Activated CD8-positive, alpha-beta memory T cell treated with anti-CD3 and anti-CD28 coated beads for 36 hours (primary cell): ENCODE results near the gene FBXW12. TPM values are rescaled to one million over a fixed set of nuclear protein-coding genes. Genes with fewer than 3 reads are reported as not detected.

Experiments used
- CTCF ChIA-PET: fragments of 350-600 bp; sonication (Branson Sonifier 250); formaldehyde crosslinking; loops from one replicate; lab custom pipeline; 2021; ENCODE audit warnings: antibody characterized with exemption; lab: Charles Lee
- POLR2A ChIA-PET: fragments of 350-600 bp; sonication (Branson Sonifier 250); formaldehyde crosslinking; loops from one replicate; lab custom pipeline; 2021; ENCODE audit warnings: antibody characterized with exemption; lab: Charles Lee
- total RNA-seq, 2 experiments: library from RNA; stranded (reverse); gene quantifications; one replicate each; pipeline ENCODE4 v1.2.3, GENCODE V29; 2021

Gene FBXW12
- total RNA-seq, 2 experiments from 2014 or later = not detected

DNA sequence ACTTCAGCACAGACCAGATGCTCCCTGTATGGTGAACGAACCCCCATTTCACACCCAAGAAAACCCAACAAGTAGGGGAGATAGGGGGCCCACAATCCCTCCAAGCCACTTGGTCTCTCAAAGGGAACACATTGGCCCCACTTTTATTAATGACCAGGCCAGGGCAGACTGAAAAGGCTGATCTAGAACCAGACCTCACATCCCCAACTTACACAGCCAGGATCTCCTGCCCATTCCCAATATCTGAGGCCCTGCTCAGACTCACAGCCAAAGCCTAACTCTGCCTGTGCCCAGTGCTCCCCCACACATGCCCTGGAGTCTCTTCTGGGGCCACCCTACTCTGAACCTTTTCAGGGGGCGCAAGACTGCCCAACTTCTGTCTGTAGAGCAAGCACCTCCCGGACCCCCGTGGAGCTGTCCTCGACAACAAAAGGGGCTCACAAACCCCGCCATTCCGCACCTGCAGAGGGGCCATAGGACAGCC is 56.1 kb downstream of the FBXW12 start:
- POLR2A ChIA-PET = no interaction called here
- CTCF ChIA-PET = interaction anchor here (0.5 to 1.2 kb wide), 5 partner anchors 8 to 408 kb away, joined by 3 to 5 read pairs (median 4); no protein-coding TSS in a partner anchor

GRCh38 chr3:48428572-48429316 is 56.7 kb downstream of the FBXW12 start:
- ChIA-PET CTCF (interaction anchor here (0.5 to 1.1 kb wide), 3 partner anchors 28 to 183 kb away, joined by 3 to 4 read pairs (median 4); no protein-coding TSS in a partner anchor), POLR2A (no interaction called here)

DNA sequence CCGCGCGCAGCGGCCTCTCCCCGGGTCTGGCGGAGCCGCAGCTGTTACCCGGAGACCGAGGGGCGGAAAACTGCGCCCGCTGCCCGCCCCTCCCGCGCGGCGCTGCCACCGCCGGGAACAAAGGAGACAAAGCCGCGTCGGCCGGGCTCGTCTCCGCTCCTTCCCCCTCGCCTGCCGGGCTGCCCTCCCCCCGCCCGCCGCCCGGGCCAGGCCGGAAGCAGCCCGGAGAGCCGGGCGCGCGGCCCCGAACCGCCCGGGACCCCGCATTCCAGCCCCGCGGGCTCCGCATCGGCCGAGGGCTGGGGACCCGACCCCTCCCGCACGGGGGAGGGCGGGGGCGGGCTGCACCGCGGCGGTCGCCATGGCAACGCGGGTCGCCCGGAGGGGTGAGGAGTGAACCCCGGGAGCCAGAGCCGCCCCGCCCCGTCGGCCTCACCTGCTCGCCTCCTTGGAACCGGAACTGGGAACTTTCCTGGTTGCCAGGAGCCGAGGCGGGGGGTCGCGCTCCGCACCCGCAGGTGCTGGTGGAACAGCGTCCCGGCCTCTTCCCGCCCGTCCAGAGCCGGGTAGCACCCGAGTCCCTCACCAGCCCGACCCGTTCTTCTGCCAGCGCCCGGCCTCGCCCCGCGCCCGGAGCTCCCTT is 57.4 kb downstream of the FBXW12 start:
- CTCF ChIA-PET = interaction anchor here (0.9 to 1.3 kb wide), 2 partner anchors 21 to 156 kb away, joined by 3 read pairs; no protein-coding TSS in a partner anchor
- POLR2A ChIA-PET = no interaction called here

DNA sequence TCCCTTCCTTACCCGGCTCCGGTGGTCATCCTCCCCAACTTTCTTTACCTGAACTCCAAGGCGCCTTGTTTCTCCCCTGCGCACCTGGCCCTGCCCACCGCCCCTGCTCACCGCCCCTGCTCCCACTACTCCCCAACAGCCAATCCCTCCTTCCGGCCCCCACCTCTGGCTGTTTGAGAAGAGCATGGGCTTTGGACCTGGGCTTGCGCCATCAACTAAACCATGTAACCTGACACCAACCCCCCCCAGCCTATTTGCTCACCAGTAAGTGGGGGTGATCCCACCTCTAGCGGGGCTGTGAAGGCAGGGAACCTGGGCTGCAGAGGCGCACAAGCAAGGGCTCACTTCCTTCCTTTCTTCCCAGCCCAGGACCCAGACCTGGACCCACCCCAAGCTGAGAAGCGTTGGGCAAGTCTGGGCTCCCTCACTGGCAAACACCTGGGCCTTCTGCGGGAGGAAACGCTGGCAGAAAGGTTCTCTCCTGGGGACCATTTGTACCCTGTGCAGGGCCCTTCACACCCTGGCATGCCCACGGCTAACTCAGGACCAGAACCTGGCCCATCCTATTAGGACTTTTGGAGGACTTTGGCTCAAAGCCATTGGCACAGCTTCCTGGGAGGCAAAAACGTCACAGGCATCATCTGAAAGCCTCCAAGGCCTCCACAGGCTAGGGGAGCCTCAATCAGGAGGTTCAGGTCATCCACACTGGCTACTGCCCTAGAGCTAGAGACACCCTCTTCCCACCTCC is 58.1 kb downstream of the FBXW12 start, which contains the start of gene PLXNB1:
Gene PLXNB1 (minus strand): TSS at position 127 of the 748 bp plus-strand sequence. CDS start 5,475 bp downstream, outside the sequence.
- ChIA-PET CTCF (interaction anchor here (0.9 to 1.8 kb wide), 3 partner anchors 22 to 156 kb away, joined by 3 to 5 read pairs (median 3); no protein-coding TSS in a partner anchor), POLR2A (interaction anchor here (0.5 kb wide), 1 partner anchor 464 kb away, joined by 5 read pairs; no protein-coding TSS in a partner anchor)

DNA sequence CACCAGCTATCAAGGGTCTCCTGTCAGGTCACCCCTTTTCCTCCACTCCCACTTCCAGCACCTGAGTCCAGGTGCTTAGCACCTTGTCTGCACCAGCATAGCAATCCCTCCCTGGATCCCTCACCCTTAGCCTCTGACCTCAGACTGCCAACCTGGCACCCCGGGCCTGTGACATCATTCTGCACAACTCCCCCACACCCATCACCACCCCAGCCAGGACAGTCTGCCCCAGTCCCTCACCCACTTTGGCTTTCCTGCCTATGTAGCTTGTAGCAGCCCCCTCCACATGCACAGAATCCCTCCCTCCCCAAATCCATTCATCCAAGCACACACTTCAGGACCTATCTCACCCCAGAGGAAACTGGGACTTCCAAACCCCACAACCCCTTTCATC is 58.7 kb downstream of the FBXW12 start:
- CTCF ChIA-PET = interaction anchor here (1.3 to 1.8 kb wide), 2 partner anchors 30 to 157 kb away, joined by 3 to 5 read pairs; no protein-coding TSS in a partner anchor

GRCh38 chr3:48431224-48432029 is 59.4 kb downstream of the FBXW12 start:
- ChIA-PET CTCF (interaction anchor here (1.8 to 2.9 kb wide), 2 partner anchors 31 to 118 kb away, joined by 5 to 9 read pairs; no protein-coding TSS in a partner anchor), POLR2A (no interaction called here)

More for the DNA sequence above, 58.7 kb downstream of the FBXW12 start:
- POLR2A ChIA-PET = interaction anchor here (0.5 kb wide), 1 partner anchor 464 kb away, joined by 5 read pairs; no protein-coding TSS in a partner anchor

- CTCF ChIA-PET = interaction anchor here (0.6 to 2.9 kb wide), 4 partner anchors 11 to 117 kb away, joined by 3 to 9 read pairs (median 4); no protein-coding TSS in a partner anchor
- POLR2A ChIA-PET = no interaction called here
Observed at GRCh38 chr3:48432411-48433371, 60.7 kb downstream of the FBXW12 start.

- POLR2A ChIA-PET = interaction anchor here (0.5 kb wide), 1 partner anchor 73 kb away, joined by 8 read pairs; no protein-coding TSS in a partner anchor
- CTCF ChIA-PET = interaction anchor here (0.9 to 2.9 kb wide), 3 partner anchors 33 to 116 kb away, joined by 3 to 9 read pairs (median 4); no protein-coding TSS in a partner anchor
Observed at GRCh38 chr3:48433472-48434118, 61.6 kb downstream of the FBXW12 start.

GRCh38 chr3:48434591-48435222 is 62.7 kb downstream of the FBXW12 start:
- ChIA-PET POLR2A (no interaction called here), CTCF (interaction anchor here (0.9 to 3.2 kb wide), 6 partner anchors 13 to 115 kb away, joined by 3 to 81 read pairs (median 8); a partner anchor contains a TSS)

DNA sequence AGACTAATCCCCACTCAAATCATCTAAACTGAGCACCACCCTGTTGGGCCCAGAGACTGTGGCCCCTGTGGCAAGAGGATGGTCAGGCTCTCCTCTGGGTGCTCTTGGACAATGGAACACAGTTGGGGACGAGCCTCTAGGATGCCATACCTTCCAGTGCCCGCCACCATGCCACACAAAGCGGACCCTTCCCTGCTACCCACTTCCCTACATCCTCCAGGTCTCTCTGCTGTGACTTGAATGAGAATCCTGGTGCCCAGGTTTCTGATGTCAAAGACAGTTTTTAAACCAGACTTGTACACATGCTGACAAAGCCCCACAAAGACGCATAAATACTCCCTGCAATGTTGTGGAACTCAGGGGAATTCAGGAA is 63.2 kb downstream of the FBXW12 start:
- POLR2A ChIA-PET = no interaction called here
- CTCF ChIA-PET = interaction anchor here (0.6 to 3.2 kb wide), 34 partner anchors 9 to 247 kb away, joined by 3 to 81 read pairs (median 8); partner anchors contain the start of genes ATRIP, CDC25A, SHISA5 and ZNF589

DNA sequence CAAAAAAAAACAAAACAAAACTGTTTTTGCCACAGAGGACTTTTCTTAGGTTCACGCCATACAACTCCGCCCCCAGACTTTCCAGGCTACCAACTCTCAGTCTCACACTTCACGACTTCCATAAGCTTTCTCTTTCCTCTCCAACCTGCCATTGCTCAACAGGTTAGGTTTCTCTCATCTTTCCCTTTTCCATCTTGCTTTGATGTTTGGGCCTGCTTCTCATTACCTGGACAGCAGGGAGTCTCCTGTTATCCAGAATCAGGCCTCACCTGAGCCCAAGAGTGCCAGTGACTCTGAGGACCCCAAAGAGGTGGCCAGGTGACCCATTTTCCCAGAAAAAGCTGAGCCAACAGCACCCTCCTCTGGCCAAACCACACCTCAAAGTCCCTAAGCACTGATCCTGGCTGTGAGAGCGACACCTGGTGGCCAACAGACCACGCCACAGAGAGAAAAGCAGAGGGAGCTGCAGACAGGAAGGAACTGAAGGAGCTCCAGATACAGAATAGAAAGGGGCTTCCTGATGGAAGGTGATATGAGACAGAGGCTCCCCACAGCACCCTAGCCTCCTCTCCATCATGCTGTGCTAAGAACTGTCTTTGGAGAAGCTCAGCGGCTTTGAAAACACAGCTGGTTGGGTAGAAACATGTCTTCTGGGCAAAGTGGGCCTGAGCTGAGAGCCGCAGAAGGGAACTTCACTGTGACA is 63.9 kb downstream of the FBXW12 start:
- POLR2A ChIA-PET = interaction anchor here (0.9 to 1.1 kb wide), 4 partner anchors 9 to 162 kb away, joined by 3 to 5 read pairs (median 4); partner anchors contain the start of gene ATRIP
- CTCF ChIA-PET = interaction anchor here (0.6 to 3.2 kb wide), 70 partner anchors 8 to 970 kb away, joined by 3 to 81 read pairs (median 5); partner anchors contain the start of genes ATRIP, CDC25A, PFKFB4 and SHISA5

DNA sequence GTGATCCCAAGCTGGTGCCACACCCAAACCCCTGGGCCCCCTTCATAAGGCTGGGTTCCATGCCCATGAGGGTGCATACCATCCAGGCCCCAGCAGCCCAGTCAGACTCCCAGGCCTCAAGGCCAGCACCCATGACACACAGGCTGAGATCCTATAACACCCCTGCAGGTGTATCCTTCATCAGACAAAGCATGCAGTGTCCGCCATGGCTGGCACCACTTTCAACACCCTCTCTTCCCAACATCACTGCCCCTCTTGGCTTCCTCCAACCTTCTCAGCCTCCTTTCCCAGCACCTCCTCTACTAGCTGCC is 64.4 kb downstream of the FBXW12 start:
- ChIA-PET POLR2A (interaction anchor here (0.9 to 1.1 kb wide), 4 partner anchors 9 to 163 kb away, joined by 3 to 5 read pairs (median 4); partner anchors contain the start of gene ATRIP), CTCF (interaction anchor here (0.6 to 3.2 kb wide), 66 partner anchors 8 to 970 kb away, joined by 3 to 81 read pairs (median 5); partner anchors contain the start of genes ATRIP, PFKFB4, SHISA5 and UCN2)

- ChIA-PET POLR2A (interaction anchor here (0.7 to 1.0 kb wide), 2 partner anchors 8 to 572 kb away, joined by 3 to 5 read pairs; no protein-coding TSS in a partner anchor), CTCF (interaction anchor here (0.8 to 3.2 kb wide), 38 partner anchors 9 to 242 kb away, joined by 3 to 81 read pairs (median 6); partner anchors contain the start of genes ATRIP, PFKFB4, SHISA5 and UCN2)
Observed at GRCh38 chr3:48436855-48437254, 64.8 kb downstream of the FBXW12 start.

- CTCF ChIA-PET = interaction anchor here (1.5 to 3.2 kb wide), 4 partner anchors 37 to 207 kb away, joined by 3 to 81 read pairs (median 15); partner anchors contain the start of gene ZNF589
- POLR2A ChIA-PET = no interaction called here
Observed at GRCh38 chr3:48437812-48438211, 65.8 kb downstream of the FBXW12 start.
